ENCODE data around the gene CDHR1.

The CDHR1 gene

DNA sequence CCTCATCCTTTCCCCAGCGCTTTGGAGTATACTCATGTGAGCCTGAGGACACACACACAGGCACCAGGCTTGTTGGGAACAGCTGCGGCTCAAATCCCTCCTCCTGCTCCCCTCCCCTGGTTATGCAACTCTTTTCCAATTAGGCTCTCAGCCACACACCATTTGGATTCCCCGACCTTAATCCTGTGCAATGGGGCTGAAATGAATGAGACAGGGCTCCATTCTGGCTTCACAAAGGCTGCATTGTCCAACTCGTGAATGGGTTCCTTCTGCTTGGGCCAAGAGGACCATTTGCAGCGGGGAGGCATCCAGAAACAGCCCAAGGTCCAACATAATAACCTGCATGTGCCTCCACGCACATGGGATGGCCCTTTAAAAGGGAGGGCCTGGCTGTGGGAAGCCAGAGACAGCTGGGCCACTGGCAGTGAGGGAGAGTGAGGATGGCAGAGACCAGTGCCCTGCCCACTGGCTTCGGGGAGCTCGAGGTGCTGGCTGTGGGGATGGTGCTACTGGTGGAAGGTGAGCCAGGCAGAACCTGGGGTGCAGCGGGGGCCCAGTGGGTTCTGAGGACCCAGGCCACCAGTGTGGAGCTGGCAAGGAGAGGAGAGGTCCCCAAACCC is 50.4 kb downstream of the CDHR1 start, which contains the start of gene RGR:
TSS of gene RGR (plus strand) at position 403 of the 620 bp plus-strand sequence. CDS start at position 441, 38 bp downstream.
- TF ChIP-seq, protein P1, sequence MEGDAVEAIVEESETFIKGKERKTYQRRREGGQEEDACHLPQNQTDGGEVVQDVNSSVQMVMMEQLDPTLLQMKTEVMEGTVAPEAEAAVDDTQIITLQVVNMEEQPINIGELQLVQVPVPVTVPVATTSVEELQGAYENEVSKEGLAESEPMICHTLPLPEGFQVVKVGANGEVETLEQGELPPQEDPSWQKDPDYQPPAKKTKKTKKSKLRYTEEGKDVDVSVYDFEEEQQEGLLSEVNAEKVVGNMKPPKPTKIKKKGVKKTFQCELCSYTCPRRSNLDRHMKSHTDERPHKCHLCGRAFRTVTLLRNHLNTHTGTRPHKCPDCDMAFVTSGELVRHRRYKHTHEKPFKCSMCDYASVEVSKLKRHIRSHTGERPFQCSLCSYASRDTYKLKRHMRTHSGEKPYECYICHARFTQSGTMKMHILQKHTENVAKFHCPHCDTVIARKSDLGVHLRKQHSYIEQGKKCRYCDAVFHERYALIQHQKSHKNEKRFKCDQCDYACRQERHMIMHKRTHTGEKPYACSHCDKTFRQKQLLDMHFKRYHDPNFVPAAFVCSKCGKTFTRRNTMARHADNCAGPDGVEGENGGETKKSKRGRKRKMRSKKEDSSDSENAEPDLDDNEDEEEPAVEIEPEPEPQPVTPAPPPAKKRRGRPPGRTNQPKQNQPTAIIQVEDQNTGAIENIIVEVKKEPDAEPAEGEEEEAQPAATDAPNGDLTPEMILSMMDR (conservative IDR thresholded peaks at IDR 0.05) = no peak
- H3K27ac ChIP-seq = no peak within 1 kb of the TSS

DNA sequence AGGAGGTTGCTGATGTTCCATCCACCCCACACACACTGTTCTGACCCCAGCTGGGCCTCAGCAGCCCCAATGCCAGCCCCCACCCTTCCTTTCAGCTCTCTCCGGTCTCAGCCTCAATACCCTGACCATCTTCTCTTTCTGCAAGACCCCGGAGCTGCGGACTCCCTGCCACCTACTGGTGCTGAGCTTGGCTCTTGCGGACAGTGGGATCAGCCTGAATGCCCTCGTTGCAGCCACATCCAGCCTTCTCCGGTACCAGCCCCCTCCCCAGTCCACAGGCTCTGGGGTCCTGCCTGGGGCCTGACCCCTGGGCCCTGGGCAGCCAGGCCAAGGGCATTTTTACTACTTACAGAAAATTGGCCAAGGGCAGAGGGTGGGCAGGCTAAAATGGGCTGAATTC is 53.2 kb downstream of the CDHR1 start:
- H3K27ac ChIP-seq = no peak overlapping the region
- TF ChIP-seq, protein P1 (conservative IDR thresholded peaks at IDR 0.05) = no peak

DNA sequence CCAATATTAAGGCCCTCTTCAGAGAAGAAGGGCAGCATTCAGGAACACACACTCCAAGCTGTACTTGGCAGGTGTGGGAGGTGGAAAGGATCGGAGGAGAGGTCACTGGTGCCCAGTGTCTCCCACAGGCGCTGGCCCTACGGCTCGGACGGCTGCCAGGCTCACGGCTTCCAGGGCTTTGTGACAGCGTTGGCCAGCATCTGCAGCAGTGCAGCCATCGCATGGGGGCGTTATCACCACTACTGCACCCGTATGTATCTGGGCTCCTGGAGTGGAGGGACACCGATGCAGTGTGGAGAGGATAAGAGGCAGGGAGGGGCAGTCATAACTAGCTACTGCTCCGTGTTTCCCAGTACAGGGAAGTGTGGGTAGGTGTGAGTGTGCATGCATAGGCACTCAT is 54.5 kb downstream of the CDHR1 start:
- no peak overlapping the region for H3K27ac ChIP-seq
- TF ChIP-seq, protein P1 (conservative IDR thresholded peaks at IDR 0.05) = no peak

DNA sequence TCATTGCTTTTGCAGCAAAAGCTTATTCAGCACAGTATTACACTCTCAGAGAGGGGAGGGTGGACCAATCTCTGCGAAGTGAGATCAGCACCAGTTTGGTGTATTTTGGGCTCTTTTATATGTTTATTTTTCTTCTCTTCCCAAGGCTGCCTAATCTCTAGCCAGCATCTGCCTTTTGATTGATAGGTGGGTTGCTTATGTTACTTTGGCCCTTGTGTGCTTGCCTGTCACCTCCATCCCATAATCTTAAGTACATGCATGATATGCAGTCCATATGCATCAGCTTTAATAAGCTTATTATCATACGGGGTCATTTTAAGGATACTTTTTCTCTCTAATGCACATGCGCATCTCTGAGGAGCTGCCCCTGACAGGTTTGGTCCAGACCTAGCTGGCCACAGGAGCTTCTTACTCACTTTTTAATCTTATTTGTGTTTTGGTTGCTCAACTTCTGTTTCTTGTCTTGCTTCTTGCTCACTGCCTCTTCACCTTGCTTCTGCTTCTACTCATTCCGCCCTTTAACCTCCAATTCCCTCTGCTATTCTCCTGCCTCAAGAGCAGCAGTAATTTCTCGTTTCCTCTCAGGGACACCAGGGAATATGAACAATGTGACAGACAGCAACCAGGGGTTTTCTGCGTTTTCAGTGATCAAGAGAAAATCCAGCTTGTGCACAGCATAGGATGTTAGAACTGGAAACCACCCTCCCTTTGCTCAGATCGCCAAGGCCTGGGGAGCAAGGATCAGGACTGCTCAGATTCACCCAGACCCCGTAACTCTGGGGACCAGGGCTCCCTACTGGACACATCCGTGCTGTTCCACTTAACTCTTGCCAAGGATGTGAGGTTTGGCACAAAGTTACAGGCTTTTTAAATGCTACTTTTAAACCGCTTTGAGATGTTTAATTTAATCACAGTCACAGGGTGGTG is 60.5 kb downstream of the CDHR1 start:
- TF ChIP-seq, protein P1 (conservative IDR thresholded peaks at IDR 0.05) = no peak
- H3K27ac ChIP-seq = no peak overlapping the region

DNA sequence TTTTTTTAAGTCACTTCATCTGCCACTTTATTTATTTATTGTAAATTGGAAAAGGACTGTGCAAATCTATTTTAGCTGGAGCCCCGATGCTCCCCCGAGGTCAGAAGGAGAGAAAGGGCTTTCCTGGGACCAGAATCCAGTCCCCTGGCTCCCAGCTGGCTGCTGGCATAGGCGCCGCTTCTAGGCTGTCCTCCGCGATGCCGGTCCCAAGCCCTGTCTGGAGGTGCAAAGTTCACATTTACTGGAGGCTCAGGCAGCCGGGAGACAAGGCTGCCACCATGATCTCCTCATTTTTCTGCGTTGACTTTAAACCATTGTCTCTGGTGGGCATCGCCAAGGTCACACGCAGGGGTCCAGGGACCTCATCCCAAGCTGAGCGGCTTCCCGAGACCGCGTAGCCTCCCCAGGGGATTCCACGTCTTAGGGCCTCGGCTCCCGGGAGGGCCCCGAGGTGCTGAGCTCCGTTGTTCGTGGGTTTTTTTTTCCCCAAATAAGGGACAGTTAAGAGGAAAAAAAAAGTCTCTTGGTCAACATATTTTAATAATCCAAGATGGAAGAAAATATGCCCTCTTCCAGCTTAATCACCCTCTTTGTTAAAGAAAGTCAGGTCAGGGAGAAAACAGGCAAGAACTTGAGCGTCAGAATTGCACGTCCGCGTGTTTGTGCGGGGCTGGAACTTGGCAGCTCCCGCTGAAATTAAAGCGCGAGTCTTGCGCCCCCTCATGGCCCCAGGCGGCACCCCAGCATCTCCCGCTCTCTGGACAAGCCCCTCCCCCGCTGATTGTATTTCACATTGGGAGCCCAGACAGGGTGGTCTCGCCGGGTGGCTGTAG is 62.4 kb downstream of the CDHR1 start:
- no peak overlapping the region for H3K27ac ChIP-seq
- TF ChIP-seq, protein P1 (conservative IDR thresholded peaks at IDR 0.05) = no peak

DNA sequence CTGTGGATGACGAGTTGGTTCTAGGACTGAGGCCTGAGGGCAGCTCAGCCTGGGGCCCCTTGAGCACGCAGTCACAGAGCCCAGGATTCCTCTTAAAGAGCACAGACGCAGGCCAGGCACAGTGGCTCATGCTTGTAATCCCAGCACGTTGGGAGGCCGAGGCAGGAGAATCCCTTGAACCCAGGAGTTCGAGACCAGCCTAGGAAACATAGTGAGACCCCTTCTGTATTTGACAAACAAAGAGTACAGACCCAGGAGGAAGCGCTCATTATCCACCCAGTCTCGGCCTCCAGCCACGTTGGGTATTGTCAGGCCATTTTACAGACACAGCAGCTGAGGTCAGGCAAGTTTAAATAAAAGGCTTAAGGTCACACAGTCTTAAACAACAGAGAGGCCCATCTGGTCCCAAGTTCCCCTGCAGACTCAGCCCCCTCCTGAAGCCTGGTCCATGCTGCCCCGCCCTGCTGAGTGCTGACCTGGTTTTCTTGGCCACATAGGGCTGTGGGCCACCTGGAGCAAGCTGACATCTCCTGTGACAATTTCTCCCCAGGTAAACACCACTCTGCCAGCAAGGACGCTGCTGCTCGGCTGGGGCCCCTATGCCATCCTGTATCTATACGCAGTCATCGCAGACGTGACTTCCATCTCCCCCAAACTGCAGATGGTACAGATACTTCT is 63.1 kb downstream of the CDHR1 start:
- H3K27ac ChIP-seq = no peak overlapping the region
- TF ChIP-seq, protein P1 (conservative IDR thresholded peaks at IDR 0.05) = no peak

All from VCaP (cell line).